Smooth muscle cell (in vitro differentiated cells): ENCODE results near the gene GALNT18. TPM values are rescaled to one million over a fixed set of nuclear protein-coding genes. Genes with fewer than 3 reads are reported as not detected.

Source experiments
- DNase-seq: peaks from one replicate; lab custom pipeline; 2025; ENCODE audit not compliant: unreplicated experiment; lab: John Stamatoyannopoulos, UW
- H2AFZ ChIP-seq: fragments of 200-600 bp; sonication (generic); 2 replicates; pipeline ENCODE4 v1.6.0; 2016; ENCODE audit warnings: antibody characterized with exemption, low read depth, mild to moderate bottlenecking
- H3F3A ChIP-seq: fragments of 200-600 bp; sonication (generic); 2 replicates; pipeline ENCODE4 v1.6.0; 2017; ENCODE audit warnings: antibody characterized with exemption, low read depth
- H3K27ac ChIP-seq: fragments of 200-600 bp; sonication (generic); 2 replicates; pipeline ENCODE4 v1.5.1; 2016; ENCODE audit warnings: low read depth, mild to moderate bottlenecking
- H3K27me3 ChIP-seq: fragments of 200-600 bp; sonication (generic); 2 replicates; pipeline ENCODE4 v1.6.1; 2016; ENCODE audit warnings: low read depth, mild to moderate bottlenecking
- H3K36me3 ChIP-seq: fragments of 200-600 bp; sonication (generic); 2 replicates; pipeline ENCODE4 v1.5.1; 2016; ENCODE audit warnings: low read depth
- H3K4me1 ChIP-seq: fragments of 200-600 bp; sonication (generic); 2 replicates; pipeline ENCODE4 v1.5.1; 2016; ENCODE audit warnings: low read depth
- H3K4me2 ChIP-seq: fragments of 200-600 bp; sonication (generic); 2 replicates; pipeline ENCODE4 v1.6.0; 2016; ENCODE audit warnings: mild to moderate bottlenecking
- H3K4me3 ChIP-seq: fragments of 200-600 bp; sonication (generic); 2 replicates; pipeline ENCODE4 v1.5.1; 2016; ENCODE audit warnings: mild to moderate bottlenecking
- H3K79me2 ChIP-seq: fragments of 200-600 bp; sonication (generic); 2 replicates; pipeline ENCODE4 v1.6.0; 2016; ENCODE audit warnings: low read depth, mild to moderate bottlenecking
- H3K9ac ChIP-seq: fragments of 200-600 bp; sonication (generic); 2 replicates; pipeline ENCODE4 v1.6.0; 2016; ENCODE audit warnings: low read depth
- H3K9me3 ChIP-seq: fragments of 200-600 bp; sonication (generic); replicated peaks from 2 replicates; pipeline ENCODE4 v1.5.1; 2016; ENCODE audit warnings: low read depth
- H4K20me1 ChIP-seq: fragments of 200-600 bp; sonication (generic); 2 replicates; pipeline ENCODE4 v1.6.0; 2016; ENCODE audit warnings: low read depth
- WGBS: methylation state at CpG from one replicate; pipeline ENCODE4 v1.1.7; 2016; ENCODE audit warnings: low lambda C conversion rate; 5-methylcytosine and 5-hydroxymethylcytosine counted together
- polyA plus RNA-seq: library from polyadenylated mRNA; unstranded; fragments of >200 nt; fragmentation: Nextera tagmentation; extraction: Ambion mirVana; gene quantifications from 2 replicates; pipeline ENCODE4 v1.2.1, GENCODE V29; 2016
- total RNA-seq: library from RNA; depleted of rRNA; stranded (reverse); fragments of >200 nt; gene quantifications from 2 replicates; pipeline ENCODE4 v1.2.3, GENCODE V29; 2014
- TF ChIP-seq, protein P1 (sequence below): fragments of 200-600 bp; sonication (generic); IDR thresholded peaks from 2 replicates; pipeline ENCODE4 v1.5.1; 2017; ENCODE audit warnings: borderline replicate concordance, mild to moderate bottlenecking, antibody characterized with exemption; ENCODE audit not compliant: insufficient read depth, poor library complexity, severe bottlenecking

Gene GALNT18
- total and polyA plus RNA-seq, 2 experiments from 2014 or later, result 11.5 to 16.3 TPM

DNA sequence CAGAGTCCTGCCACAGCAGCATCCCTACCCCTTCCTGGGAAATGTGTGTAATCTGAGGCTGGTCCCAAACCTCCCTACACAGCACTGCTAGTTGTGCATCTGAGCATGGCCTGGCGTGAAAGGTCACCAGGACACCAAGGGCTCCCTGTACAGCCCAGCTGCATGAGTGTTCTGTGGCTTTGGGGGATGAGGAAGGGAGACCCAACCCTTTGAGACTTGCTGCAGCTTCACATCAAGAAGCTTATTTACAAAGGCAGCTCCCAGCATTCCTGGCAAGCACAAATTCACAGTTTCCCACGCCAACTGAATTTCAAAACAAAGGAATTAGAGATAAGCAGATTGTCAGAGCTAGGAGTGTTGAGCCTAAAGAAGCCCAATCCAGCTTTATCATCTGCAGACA, 301.0 kb downstream of the GALNT18 start:
- TF ChIP-seq, protein P1, sequence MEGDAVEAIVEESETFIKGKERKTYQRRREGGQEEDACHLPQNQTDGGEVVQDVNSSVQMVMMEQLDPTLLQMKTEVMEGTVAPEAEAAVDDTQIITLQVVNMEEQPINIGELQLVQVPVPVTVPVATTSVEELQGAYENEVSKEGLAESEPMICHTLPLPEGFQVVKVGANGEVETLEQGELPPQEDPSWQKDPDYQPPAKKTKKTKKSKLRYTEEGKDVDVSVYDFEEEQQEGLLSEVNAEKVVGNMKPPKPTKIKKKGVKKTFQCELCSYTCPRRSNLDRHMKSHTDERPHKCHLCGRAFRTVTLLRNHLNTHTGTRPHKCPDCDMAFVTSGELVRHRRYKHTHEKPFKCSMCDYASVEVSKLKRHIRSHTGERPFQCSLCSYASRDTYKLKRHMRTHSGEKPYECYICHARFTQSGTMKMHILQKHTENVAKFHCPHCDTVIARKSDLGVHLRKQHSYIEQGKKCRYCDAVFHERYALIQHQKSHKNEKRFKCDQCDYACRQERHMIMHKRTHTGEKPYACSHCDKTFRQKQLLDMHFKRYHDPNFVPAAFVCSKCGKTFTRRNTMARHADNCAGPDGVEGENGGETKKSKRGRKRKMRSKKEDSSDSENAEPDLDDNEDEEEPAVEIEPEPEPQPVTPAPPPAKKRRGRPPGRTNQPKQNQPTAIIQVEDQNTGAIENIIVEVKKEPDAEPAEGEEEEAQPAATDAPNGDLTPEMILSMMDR, result no peak
- Histone ChIP-seq H3K79me2 (no peaks in the 10 kb centered on the region), H2AFZ (no peak overlapping the region), H3K9me3 (no peaks in the 10 kb centered on the region), H4K20me1 (no peaks in the 10 kb centered on the region), H3K27me3 (no peaks in the 10 kb centered on the region), H3K36me3 (no peaks in the 10 kb centered on the region), H3K27ac (no peak overlapping the region), H3K4me1 (no peaks in the 10 kb centered on the region), H3K4me3 (no peak overlapping the region), H3F3A (no peaks in the 10 kb centered on the region), H3K4me2 (no peak overlapping the region), H3K9ac (no peak overlapping the region)
- DNase-seq, result no peak
- WGBS, result 76% methylated on average over 2 of the region's 2 CpGs

DNA sequence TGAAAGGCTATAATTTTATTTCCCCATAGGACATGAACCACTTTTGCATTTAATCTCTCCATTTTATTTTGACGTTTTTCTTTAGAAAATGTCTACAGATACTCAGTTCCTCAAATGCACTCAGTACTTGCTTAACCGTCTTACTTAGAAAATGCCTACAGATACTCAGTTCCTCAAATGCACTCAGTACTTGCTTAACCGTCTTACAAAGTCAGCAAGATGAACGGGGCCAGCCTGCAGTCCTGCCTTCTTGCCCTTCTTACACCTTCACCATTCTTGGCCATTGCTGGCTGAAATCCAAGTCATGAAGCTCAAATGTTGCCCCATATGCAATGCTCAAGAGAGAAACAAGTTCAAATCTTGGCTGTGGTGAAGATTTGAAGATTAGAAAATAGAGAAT, 302.8 kb downstream of the GALNT18 start:
- Histone ChIP-seq H3K9ac (no peak overlapping the region), H3K27me3 (no peaks in the 10 kb centered on the region), H3K79me2 (no peaks in the 10 kb centered on the region), H3K4me3 (no peak overlapping the region), H3K36me3 (no peaks in the 10 kb centered on the region), H3K27ac (no peak overlapping the region), H3F3A (no peaks in the 10 kb centered on the region), H3K9me3 (no peaks in the 10 kb centered on the region), H2AFZ (no peak overlapping the region), H3K4me2 (no peak overlapping the region), H4K20me1 (no peaks in the 10 kb centered on the region), H3K4me1 (no peaks in the 10 kb centered on the region)
- 95% methylated on average over 4 of the region's 4 CpGs for WGBS
- no peak for DNase-seq
- TF ChIP-seq, protein P1, result no peak

DNA sequence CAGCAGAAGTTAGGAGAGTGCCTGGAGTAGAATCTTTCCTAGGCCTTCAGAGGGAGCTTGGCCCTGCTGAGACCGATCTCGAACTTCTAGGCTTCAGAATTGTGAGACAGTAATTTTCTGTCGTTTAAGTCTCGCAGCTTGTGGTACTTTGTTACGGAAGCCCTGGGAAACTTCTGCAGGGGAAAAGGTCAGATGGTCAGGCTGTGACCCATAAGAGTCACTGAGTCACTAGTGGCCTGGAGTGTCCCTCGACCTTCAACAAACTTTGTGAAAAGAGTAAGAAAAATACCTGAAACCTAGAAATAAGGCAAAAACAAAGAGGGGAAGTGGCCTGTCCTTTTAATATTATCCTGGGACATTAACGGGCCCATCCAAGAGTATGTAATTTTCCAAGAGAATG, 303.3 kb downstream of the GALNT18 start:
- H3K36me3 ChIP-seq, result no peaks in the 10 kb centered on the region
- H3K4me1 ChIP-seq, result no peaks in the 10 kb centered on the region
- no peaks in the 10 kb centered on the region for H4K20me1 ChIP-seq
- H2AFZ ChIP-seq, result no peak overlapping the region
- H3K4me2 ChIP-seq, result no peak overlapping the region
- H3K9ac ChIP-seq, result no peak overlapping the region
- no peak for DNase-seq
- no peaks in the 10 kb centered on the region for H3F3A ChIP-seq
- H3K79me2 ChIP-seq, result no peaks in the 10 kb centered on the region
- no peaks in the 10 kb centered on the region for H3K27me3 ChIP-seq
- no peak overlapping the region for H3K4me3 ChIP-seq
- WGBS, result 96% methylated on average over 7 of the region's 7 CpGs
- TF ChIP-seq, protein P1, result no peak
- H3K27ac ChIP-seq, result no peak overlapping the region
- no peaks in the 10 kb centered on the region for H3K9me3 ChIP-seq

DNA sequence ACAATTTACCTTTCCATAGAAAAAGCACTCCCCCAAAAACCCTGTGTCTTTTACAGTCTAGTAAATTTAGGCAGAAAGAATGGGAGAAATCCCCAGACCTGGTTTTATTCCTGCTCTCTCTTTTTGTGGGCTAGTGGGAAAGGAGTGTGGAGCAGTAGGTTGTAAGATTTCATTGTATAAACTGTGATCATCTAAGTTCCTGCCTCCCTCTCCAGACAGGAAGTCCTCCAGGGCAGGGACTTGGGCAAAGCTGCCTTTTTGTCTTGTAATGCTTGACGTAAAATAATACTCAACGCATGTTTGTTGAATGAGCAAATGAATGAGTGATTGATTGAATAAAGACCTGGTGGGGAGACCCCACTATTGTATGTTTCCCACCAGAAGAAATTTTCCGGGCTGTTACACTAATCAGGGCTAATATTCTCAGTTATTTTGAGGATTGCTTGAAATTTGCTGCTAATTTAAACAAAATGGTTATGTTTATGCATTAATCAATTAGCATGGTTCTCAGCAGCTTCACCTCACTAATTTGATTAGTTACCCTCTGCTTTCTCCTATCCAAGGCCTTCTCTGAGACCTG, 305.1 kb downstream of the GALNT18 start:
- no peak overlapping the region for H3K4me2 ChIP-seq
- H3K27me3 ChIP-seq, result no peaks in the 10 kb centered on the region
- TF ChIP-seq, protein P1, result no peak
- H3K36me3 ChIP-seq, result no peaks in the 10 kb centered on the region
- no peak for DNase-seq
- H3K4me1 ChIP-seq, result no peaks in the 10 kb centered on the region
- H3K9me3 ChIP-seq, result no peaks in the 10 kb centered on the region
- H2AFZ ChIP-seq, result no peak overlapping the region
- H3K79me2 ChIP-seq, result no peaks in the 10 kb centered on the region
- no peak overlapping the region for H3K27ac ChIP-seq
- H3K4me3 ChIP-seq, result no peak overlapping the region
- no peaks in the 10 kb centered on the region for H4K20me1 ChIP-seq
- no peak overlapping the region for H3K9ac ChIP-seq
- WGBS, result 83% methylated on average over 3 of the region's 3 CpGs
- no peaks in the 10 kb centered on the region for H3F3A ChIP-seq
